Measurements from ENCODE around the gene EIF3D. TPM values are rescaled to one million over a fixed set of nuclear protein-coding genes. Genes with fewer than 3 reads are reported as not detected.

The EIF3D gene
- total and polyA plus RNA-seq, 9 of the 15 experiments (the other 6 are each of a cell fraction or from before 2014, with no cell fraction given), result 191 to 422 (median 279) TPM

DNA sequence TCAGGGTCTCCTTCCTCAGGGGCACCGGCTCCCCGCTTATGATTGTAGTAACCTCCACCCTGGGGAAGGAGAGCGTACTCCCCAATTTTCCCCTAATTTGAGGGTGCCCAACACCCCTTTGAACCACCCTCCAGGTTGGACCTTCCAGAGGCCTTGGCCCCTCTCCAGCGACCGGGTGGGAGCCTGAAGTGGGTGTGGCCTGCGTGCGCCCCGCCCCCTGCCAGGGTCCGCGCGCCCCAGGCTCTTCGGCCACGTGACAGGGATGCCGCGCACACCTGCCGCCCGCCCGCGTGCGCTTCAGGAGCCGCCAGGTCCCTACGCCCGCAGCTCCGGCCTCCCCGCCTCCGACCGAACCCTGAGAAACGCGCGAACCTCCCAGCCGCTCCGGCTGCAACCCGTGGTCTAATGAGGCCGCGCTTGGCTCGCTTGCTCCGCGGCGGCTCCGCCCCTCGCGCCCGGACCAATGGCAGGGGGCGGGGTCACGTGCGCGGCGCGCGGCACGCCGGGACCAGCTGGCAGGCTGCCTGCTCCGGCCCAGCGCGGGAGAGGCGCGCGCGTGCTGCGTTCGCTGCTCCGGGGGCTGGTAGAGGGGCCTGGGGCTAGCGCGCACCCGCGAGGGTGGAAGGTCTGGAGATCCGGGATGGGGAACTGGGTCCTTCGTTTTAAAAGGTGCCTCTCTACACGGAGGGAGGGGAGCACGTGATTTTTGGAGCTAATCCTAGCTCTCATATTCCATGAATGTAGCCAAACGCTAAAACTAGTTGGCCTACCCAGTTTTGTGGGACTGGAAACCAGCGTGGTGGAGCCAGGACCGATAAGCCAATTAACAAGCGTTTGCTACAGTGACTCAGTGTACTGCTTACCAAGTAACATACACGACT is 22.1 kb downstream of the EIF3D start, which contains the start of gene FOXRED2 (continued):
- peak; percentile 72 for TF ChIP-seq ZBTB7A (IDR thresholded peaks at IDR 0.05; ENCODE audit: borderline replicate concordance, control insufficient read depth, low read depth, low read length)
- no peak; a peak in 1 of 4 replicates for TF ChIP-seq SRF (CRISPR knock-in tag; IDR thresholded peaks at IDR 0.05)
- TF ChIP-seq GABPA (tag; conservative IDR thresholded peaks at IDR 0.05; ENCODE audit: low read depth), result 0 out of 2 replicates have a peak, but pooled peaks have one; percentile 15
- TF ChIP-seq ZNF146 (CRISPR knock-in tag; IDR thresholded peaks at IDR 0.05; ENCODE audit: unreplicated experiment), result no peak
- peak; percentile 83 for TF ChIP-seq CCNT2 (IDR thresholded peaks at IDR 0.05; ENCODE audit: borderline replicate concordance, extremely low read depth, insufficient read length, low read depth, low read length)

DNA sequence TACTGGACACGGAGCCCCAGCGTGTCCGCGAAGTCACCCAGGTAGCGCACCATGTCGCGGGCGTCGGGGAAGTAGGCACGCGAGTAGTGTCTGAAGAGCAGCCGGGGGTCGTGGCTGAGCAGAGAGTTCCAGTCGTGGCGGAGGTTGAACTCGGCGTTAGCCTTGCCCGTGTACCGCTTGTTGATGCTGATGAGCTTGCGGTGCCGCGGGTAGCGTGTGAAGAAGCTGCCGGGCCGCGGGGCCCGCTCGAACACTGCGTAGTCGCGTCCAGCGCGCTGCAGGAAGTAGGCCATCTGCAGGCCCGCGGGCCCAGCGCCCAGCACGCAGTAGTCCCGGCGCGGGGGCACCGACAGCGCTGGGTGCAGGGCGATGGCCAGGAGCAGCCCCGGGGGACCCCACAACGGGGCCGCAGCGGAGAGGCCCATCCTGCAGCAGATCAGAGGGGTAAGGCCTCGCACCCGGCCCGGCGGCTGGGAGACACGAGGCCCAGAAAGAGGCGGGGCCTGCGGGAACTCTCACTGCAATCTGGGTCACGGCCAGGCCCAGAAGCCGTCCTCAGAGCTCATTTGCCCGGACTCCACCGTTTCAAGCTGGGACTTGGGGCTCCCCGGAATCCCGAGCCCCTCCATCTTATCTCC is 22.8 kb downstream of the EIF3D start:
- FAIRE-seq (no peak), ATAC-seq (0 out of 3 replicates have a peak, but pooled peaks have one; percentile 3), DNase-seq (ENCODE audit: extremely low read depth in 1 of 4, low spot score in 3 of 4) (peak in 3 of 4 experiments; percentile 24 to 51 (median 40))
- Histone ChIP-seq H3K4me3 (peak overlapping the region; percentile 53), H3K9me1 (ENCODE audit: control insufficient read depth, insufficient read depth, low read length) (no peaks in the 10 kb centered on the region), H3K27me3 (ENCODE audit: control insufficient read depth in 2 of 2, insufficient read depth in 2 of 2, low read length in 2 of 2) (no peaks in the 10 kb centered on the region), H2AFZ (ENCODE audit: low read depth, low read length) (peak overlapping the region; percentile 82), H3K4me1 (replicated peaks in 1 of 2; ENCODE audit: control insufficient read depth in 2 of 2, insufficient read depth in 2 of 2, low read length in 2 of 2) (peaks cover 19 to 31% of the 10 kb centered on the region in 2 experiments), H3K27ac (ENCODE audit: extremely low read depth, low read depth, low read length) (peak overlapping the region; percentile 66), H3K4me2 (ENCODE audit: insufficient read depth, low read length) (peak overlapping the region; percentile 78), H3K9me3 (replicated peaks; ENCODE audit: control insufficient read depth, insufficient read depth, low read depth, low read length) (no peaks in the 10 kb centered on the region), H3K36me3 (ENCODE audit: control insufficient read depth, insufficient read depth, low read length) (peaks cover 39% of the 10 kb centered on the region; the same call in 2 of the 3 replicates), H3K79me2 (ENCODE audit: control insufficient read depth, insufficient read depth, low read length) (peaks cover 17% of the 10 kb centered on the region), H3K9ac (ENCODE audit: insufficient read depth in 1 of 2, low read depth in 2 of 2, low read length in 2 of 2) (peak overlapping the region; percentile 45 to 88), H4K20me1 (replicated peaks; ENCODE audit: control insufficient read depth, insufficient read depth, low read length) (no peaks in the 10 kb centered on the region)
- intact Hi-C loops (cut with micrococcal nuclease) (loop anchor here (2.0 kb wide), 1 partner anchor 25 kb away; the partner anchor contains the start of gene TXN2), in situ Hi-C loops (cut with MboI) (no loop called here)
- TF ChIP-seq ZFX (CRISPR knock-in tag; IDR thresholded peaks at IDR 0.05) (peak; percentile 28), RFX7 (CRISPR knock-in tag; IDR thresholded peaks at IDR 0.05) (no peak)
- TF ChIP-seq, protein P1, sequence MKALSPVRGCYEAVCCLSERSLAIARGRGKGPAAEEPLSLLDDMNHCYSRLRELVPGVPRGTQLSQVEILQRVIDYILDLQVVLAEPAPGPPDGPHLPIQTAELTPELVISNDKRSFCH (CRISPR knock-in tag; IDR thresholded peaks at IDR 0.05), result no peak
- TF ChIP-seq, protein P1 (tag; IDR thresholded peaks at IDR 0.05), result no peak
- TF ChIP-seq, protein P2, sequence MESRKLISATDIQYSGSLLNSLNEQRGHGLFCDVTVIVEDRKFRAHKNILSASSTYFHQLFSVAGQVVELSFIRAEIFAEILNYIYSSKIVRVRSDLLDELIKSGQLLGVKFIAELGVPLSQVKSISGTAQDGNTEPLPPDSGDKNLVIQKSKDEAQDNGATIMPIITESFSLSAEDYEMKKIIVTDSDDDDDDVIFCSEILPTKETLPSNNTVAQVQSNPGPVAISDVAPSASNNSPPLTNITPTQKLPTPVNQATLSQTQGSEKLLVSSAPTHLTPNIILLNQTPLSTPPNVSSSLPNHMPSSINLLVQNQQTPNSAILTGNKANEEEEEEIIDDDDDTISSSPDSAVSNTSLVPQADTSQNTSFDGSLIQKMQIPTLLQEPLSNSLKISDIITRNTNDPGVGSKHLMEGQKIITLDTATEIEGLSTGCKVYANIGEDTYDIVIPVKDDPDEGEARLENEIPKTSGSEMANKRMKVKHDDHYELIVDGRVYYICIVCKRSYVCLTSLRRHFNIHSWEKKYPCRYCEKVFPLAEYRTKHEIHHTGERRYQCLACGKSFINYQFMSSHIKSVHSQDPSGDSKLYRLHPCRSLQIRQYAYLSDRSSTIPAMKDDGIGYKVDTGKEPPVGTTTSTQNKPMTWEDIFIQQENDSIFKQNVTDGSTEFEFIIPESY (CRISPR knock-in tag; IDR thresholded peaks at IDR 0.05), result peak; percentile 97
- TF ChIP-seq, protein P3, sequence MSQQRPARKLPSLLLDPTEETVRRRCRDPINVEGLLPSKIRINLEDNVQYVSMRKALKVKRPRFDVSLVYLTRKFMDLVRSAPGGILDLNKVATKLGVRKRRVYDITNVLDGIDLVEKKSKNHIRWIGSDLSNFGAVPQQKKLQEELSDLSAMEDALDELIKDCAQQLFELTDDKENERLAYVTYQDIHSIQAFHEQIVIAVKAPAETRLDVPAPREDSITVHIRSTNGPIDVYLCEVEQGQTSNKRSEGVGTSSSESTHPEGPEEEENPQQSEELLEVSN (IDR thresholded peaks at IDR 0.05; ENCODE audit: borderline replicate concordance in 1 of 2, extremely low read depth in 1 of 2, insufficient read depth in 1 of 2, insufficient read length in 1 of 2, low read depth in 1 of 2, low read length in 1 of 2, poor library complexity in 1 of 2, severe bottlenecking in 1 of 2), result peak; percentile 46 to 86
- ChIA-PET CTCF (ENCODE audit: low intra/inter-chr PET ratio) (no interaction called here), POLR2A (interaction anchor here (1.1 to 2.6 kb wide), 3 partner anchors 11 to 22 kb away, joined by 3 to 13 read pairs (median 4); no protein-coding TSS in a partner anchor)
- 49% methylated on average over 9 of the region's 60 CpGs for WGBS (ENCODE audit: insufficient coverage, low coverage, missing lambda C conversion rate)
- no TSS peak for BruUV-seq (replicated peaks)

Measured in K562 (cell line).